HepG2 (cell line): ENCODE data around the gene CDK14. TPM values are rescaled to one million over a fixed set of nuclear protein-coding genes. Genes with fewer than 3 reads are reported as not detected.

Experiments used
- ATAC-seq: fragments of 200-7000 bp; cut with Tn5 transposase; 3 replicates; pipeline ENCODE4 v1.9.1; 2020; ENCODE audit warnings: mild to moderate bottlenecking, moderate library complexity
- BruUV-seq: library from RNA; stranded (reverse); fragments of 400-500 nt; replicated peaks from 2 replicates; lab custom pipeline; 2021; lab: Mats Ljungman, UMichigan
- CTCF ChIA-PET: fragments of 300-600 bp; formaldehyde crosslinking; extraction: SDS; loops from one replicate; lab custom pipeline; 2021; ENCODE audit warnings: low total read pairs, inconsistent platforms, low intra/inter-chr PET ratio; lab: Yijun Ruan, JAX
- POLR2A ChIA-PET: fragments of 350-600 bp; sonication (Branson Sonifier 250); formaldehyde crosslinking; loops from one replicate; lab custom pipeline; 2020; ENCODE audit warnings: antibody characterized with exemption, inconsistent platforms; lab: Yijun Ruan, JAX
- DNase-seq: peaks from one replicate; pipeline ENCODE4 v3.0.0-alpha.2; 2015; ENCODE audit warnings: low spot score
- FAIRE-seq: peaks from 3 replicates; lab custom pipeline; 2011; peaks lifted over from hg19 to GRCh38; lab: Jason Lieb, UNC
- H2AFZ ChIP-seq: one replicate; pipeline ENCODE4 v1.6.1; 2011; ENCODE audit warnings: low read length, inconsistent platforms
- H3K27ac ChIP-seq: fragments of 300-600 bp; 3 replicates; pipeline ENCODE4 v1.8.0; 2011; ENCODE audit warnings: mixed run types, mild to moderate bottlenecking, mixed read lengths, low read length, inconsistent platforms; ENCODE audit not compliant: insufficient read depth; ENCODE audit errors: extremely low read length
- H3K27me3 ChIP-seq, 2 experiments: fragments of 200-600 bp in 1 of 2; 2 replicates in 1 of 2; 3 replicates in 1 of 2; pipeline versions ENCODE4 v1.6.0 to v1.8.0; 2011; ENCODE audit warnings: low read length in 2 of 2, mild to moderate bottlenecking in 2 of 2, moderate library complexity in 2 of 2, inconsistent platforms in 1 of 2; ENCODE audit not compliant: insufficient read depth in 2 of 2, control insufficient read depth in 1 of 2
- H3K36me3 ChIP-seq, 2 experiments: fragments of 200-600 bp in 1 of 2; replicated peaks in 1 of 2; 2 replicates in 1 of 2; 3 replicates in 1 of 2; pipeline versions ENCODE4 v1.5.1 to v1.8.0; 2011; ENCODE audit warnings: low read length in 2 of 2, inconsistent platforms in 1 of 2; ENCODE audit not compliant: insufficient read depth in 2 of 2, control insufficient read depth in 1 of 2
- H3K4me1 ChIP-seq: 2 replicates; pipeline ENCODE4 v1.5.1; 2012; ENCODE audit warnings: low read length, inconsistent platforms; ENCODE audit not compliant: insufficient read depth
- H3K4me2 ChIP-seq: 2 replicates; pipeline ENCODE4 v1.6.0; 2011; ENCODE audit warnings: low read depth, low read length, inconsistent platforms
- H3K4me3 ChIP-seq, 3 experiments: fragments of 200-600 bp in 1 of 3; sonication (generic), shearing (Covaris generic) in 1 of 3; replicated peaks in 1 of 3; 2 replicates each; pipeline ENCODE4 v1.5.1; 2011 to 2016; ENCODE audit warnings: low read length in 3 of 3, inconsistent platforms in 2 of 3, low read depth in 2 of 3, mild to moderate bottlenecking in 2 of 3, control low read depth in 1 of 3, mixed read lengths in 1 of 3; ENCODE audit not compliant: insufficient read depth in 1 of 3
- H3K79me2 ChIP-seq: one replicate; pipeline ENCODE4 v1.6.1; 2011; ENCODE audit warnings: low read length, inconsistent platforms; ENCODE audit not compliant: insufficient read depth
- H3K9ac ChIP-seq: 2 replicates; pipeline ENCODE4 v1.6.0; 2011; ENCODE audit warnings: mild to moderate bottlenecking, low read depth, low read length, inconsistent platforms; ENCODE audit not compliant: insufficient read depth
- H3K9me3 ChIP-seq: 2 replicates; pipeline ENCODE4 v1.5.1; 2012; ENCODE audit warnings: mild to moderate bottlenecking, low read length
- H4K20me1 ChIP-seq: 2 replicates; pipeline ENCODE4 v1.6.0; 2011; ENCODE audit warnings: inconsistent platforms, mild to moderate bottlenecking, low read length, moderate library complexity; ENCODE audit not compliant: insufficient read depth
- CSRNP1 ChIP-seq: sonication (generic); formaldehyde crosslinking; IDR thresholded peaks from 2 replicates; pipeline ENCODE4 v1.8.1; 2023; ENCODE audit warnings: mild to moderate bottlenecking, missing genetic modification reagents
- DDIT3 ChIP-seq: sonication (generic); formaldehyde crosslinking; IDR thresholded peaks from 2 replicates; pipeline ENCODE4 v1.4.0; 2020; ENCODE audit warnings: mild to moderate bottlenecking, missing genetic modification reagents
- HDAC6 ChIP-seq: fragments of 200-600 bp; sonication (generic); IDR thresholded peaks from 2 replicates; pipeline ENCODE4 v1.7.0; 2017; ENCODE audit warnings: mild to moderate bottlenecking, antibody characterized with exemption, low read length, low read depth
- KDM4B ChIP-seq: sonication (generic); formaldehyde crosslinking; IDR thresholded peaks from 2 replicates; pipeline ENCODE4 v1.4.0; 2020; ENCODE audit warnings: missing genetic modification reagents
- MBD4 ChIP-seq: IDR thresholded peaks from 2 replicates; pipeline ENCODE4 v1.6.1; 2012; ENCODE audit warnings: low read length, inconsistent platforms, borderline replicate concordance
- MEIS1 ChIP-seq: sonication (generic); formaldehyde crosslinking; IDR thresholded peaks from 2 replicates; pipeline ENCODE4 v1.9.0; 2021; ENCODE audit warnings: mild to moderate bottlenecking, missing genetic modification reagents, moderate library complexity, borderline replicate concordance
- POGK ChIP-seq: sonication (generic); formaldehyde crosslinking; conservative IDR thresholded peaks from 2 replicates; pipeline ENCODE4 v1.8.0; 2022; ENCODE audit warnings: mild to moderate bottlenecking, moderate library complexity, missing genetic modification reagents
- ZBTB46 ChIP-seq: sonication (generic); formaldehyde crosslinking; IDR thresholded peaks from 2 replicates; pipeline ENCODE4 v1.4.0; 2020; ENCODE audit warnings: mild to moderate bottlenecking, missing genetic modification reagents, borderline replicate concordance
- WGBS: methylation state at CpG from one replicate; pipeline ENCODE4 v1.1.6; 2017; ENCODE audit warnings: low lambda C conversion rate; 5-methylcytosine and 5-hydroxymethylcytosine counted together
- in situ Hi-C: cut with HindIII; loops from 2 replicates; pipeline ENCODE4 v1.10.0; 2017; ENCODE audit warnings: low pct_unique_long_range_greater_than_20kb; ENCODE audit not compliant: extremely low pct_ligation_motif_present
- intact Hi-C: fragments of 100-400 bp; cut with micrococcal nuclease; formaldehyde crosslinking; loops from one replicate; pipeline ENCODE4 v1.10.0; 2022; ENCODE audit not compliant: unreplicated experiment
- polyA plus RNA-seq, 8 experiments: library from polyadenylated mRNA; depleted of rRNA in 3 of 8; stranded (reverse) in 7 of 8; unstranded in 1 of 8; fragments of >200 nt; fragmentation: Illumina TruSeq in 4 of 8; extraction: Trizol in 4 of 8; gene quantifications; 2 replicates each; pipeline versions ENCODE4 v1.2.1 to v1.2.3, GENCODE V29; 2011 to 2016; ENCODE audit warnings: low read depth in 4 of 8, missing spikeins in 1 of 8, mixed read lengths in 1 of 8; ENCODE audit not compliant: insufficient read depth in 1 of 8
- total RNA-seq, 5 experiments: library from RNA; depleted of rRNA; stranded (reverse); fragments of >200 nt; fragmentation: Illumina TruSeq; extraction: Trizol; gene quantifications; 2 replicates each; pipeline ENCODE4 v1.2.3, GENCODE V29; 2016; ENCODE audit warnings: low read depth in 1 of 5
- TF ChIP-seq, protein P1 (sequence below): sonication (generic); formaldehyde crosslinking; IDR thresholded peaks from 2 replicates; pipeline ENCODE4 v1.4.0; 2020; ENCODE audit warnings: mild to moderate bottlenecking, missing genetic modification reagents, borderline replicate concordance
- TF ChIP-seq, protein P2 (sequence below): sonication (generic); formaldehyde crosslinking; IDR thresholded peaks from 2 replicates; pipeline ENCODE4 v1.8.0; 2022; ENCODE audit warnings: missing genetic modification reagents, mild to moderate bottlenecking, moderate library complexity, borderline replicate concordance

CDK14 gene
- total and polyA plus RNA-seq, 2 of the 13 experiments (the other 11 are each of a cell fraction or from before 2014, with no cell fraction given), result 0.26 to 0.71 TPM

- Histone ChIP-seq H3K4me2 (no peak overlapping the region), H3K4me3 (no peak overlapping the region), H3K9ac (no peak overlapping the region), H3K79me2 (no peaks in the 10 kb centered on the region), H3K4me1 (no peaks in the 10 kb centered on the region), H3K27ac (no peak overlapping the region), H3K9me3 (no peaks in the 10 kb centered on the region), H4K20me1 (no peaks in the 10 kb centered on the region), H3K36me3 (no peaks in the 10 kb centered on the region), H3K27me3 (no peaks in the 10 kb centered on the region), H2AFZ (no peak overlapping the region)
- no peak for DNase-seq
- FAIRE-seq, result no peak
- BruUV-seq, result no TSS peak
- in situ Hi-C loops, result loop anchor here (25.0 kb wide), 1 partner anchor 311 kb away; no protein-coding TSS in a partner anchor
- ChIA-PET CTCF (no interaction called here), POLR2A (no interaction called here)
- ATAC-seq, result no peak
- intact Hi-C loops, result no loop called here
- 17% methylated on average over 3 of the region's 3 CpGs for WGBS
- TF ChIP-seq KDM4B (CRISPR knock-in tag) (no peak), ZBTB46 (CRISPR knock-in tag) (no peak), MEIS1 (CRISPR knock-in tag) (no peak), POGK (CRISPR knock-in tag) (no peak), DDIT3 (CRISPR knock-in tag) (no peak), HDAC6 (no peak), MBD4 (no peak), CSRNP1 (CRISPR knock-in tag) (no peak)
- TF ChIP-seq, protein P1, sequence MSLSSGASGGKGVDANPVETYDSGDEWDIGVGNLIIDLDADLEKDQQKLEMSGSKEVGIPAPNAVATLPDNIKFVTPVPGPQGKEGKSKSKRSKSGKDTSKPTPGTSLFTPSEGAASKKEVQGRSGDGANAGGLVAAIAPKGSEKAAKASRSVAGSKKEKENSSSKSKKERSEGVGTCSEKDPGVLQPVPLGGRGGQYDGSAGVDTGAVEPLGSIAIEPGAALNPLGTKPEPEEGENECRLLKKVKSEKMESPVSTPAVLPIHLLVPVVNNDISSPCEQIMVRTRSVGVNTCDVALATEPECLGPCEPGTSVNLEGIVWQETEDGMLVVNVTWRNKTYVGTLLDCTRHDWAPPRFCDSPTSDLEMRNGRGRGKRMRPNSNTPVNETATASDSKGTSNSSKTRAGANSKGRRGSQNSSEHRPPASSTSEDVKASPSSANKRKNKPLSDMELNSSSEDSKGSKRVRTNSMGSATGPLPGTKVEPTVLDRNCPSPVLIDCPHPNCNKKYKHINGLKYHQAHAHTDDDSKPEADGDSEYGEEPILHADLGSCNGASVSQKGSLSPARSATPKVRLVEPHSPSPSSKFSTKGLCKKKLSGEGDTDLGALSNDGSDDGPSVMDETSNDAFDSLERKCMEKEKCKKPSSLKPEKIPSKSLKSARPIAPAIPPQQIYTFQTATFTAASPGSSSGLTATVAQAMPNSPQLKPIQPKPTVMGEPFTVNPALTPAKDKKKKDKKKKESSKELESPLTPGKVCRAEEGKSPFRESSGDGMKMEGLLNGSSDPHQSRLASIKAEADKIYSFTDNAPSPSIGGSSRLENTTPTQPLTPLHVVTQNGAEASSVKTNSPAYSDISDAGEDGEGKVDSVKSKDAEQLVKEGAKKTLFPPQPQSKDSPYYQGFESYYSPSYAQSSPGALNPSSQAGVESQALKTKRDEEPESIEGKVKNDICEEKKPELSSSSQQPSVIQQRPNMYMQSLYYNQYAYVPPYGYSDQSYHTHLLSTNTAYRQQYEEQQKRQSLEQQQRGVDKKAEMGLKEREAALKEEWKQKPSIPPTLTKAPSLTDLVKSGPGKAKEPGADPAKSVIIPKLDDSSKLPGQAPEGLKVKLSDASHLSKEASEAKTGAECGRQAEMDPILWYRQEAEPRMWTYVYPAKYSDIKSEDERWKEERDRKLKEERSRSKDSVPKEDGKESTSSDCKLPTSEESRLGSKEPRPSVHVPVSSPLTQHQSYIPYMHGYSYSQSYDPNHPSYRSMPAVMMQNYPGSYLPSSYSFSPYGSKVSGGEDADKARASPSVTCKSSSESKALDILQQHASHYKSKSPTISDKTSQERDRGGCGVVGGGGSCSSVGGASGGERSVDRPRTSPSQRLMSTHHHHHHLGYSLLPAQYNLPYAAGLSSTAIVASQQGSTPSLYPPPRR (CRISPR knock-in tag), result no peak
- TF ChIP-seq, protein P2, sequence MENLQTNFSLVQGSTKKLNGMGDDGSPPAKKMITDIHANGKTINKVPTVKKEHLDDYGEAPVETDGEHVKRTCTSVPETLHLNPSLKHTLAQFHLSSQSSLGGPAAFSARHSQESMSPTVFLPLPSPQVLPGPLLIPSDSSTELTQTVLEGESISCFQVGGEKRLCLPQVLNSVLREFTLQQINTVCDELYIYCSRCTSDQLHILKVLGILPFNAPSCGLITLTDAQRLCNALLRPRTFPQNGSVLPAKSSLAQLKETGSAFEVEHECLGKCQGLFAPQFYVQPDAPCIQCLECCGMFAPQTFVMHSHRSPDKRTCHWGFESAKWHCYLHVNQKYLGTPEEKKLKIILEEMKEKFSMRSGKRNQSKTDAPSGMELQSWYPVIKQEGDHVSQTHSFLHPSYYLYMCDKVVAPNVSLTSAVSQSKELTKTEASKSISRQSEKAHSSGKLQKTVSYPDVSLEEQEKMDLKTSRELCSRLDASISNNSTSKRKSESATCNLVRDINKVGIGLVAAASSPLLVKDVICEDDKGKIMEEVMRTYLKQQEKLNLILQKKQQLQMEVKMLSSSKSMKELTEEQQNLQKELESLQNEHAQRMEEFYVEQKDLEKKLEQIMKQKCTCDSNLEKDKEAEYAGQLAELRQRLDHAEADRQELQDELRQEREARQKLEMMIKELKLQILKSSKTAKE (CRISPR knock-in tag), result no peak
Observed at GRCh38 chr7:90701021-90701420, 104.9 kb downstream of the CDK14 start.
